Activated CD4-positive, alpha-beta T cell treated with anti-CD3 and anti-CD28 coated beads for 48 hours (primary cell): ENCODE results near the gene STIMATE.

Experiments used
- DNase-seq: peaks from one replicate; pipeline ENCODE4 v3.0.0-alpha.2; 2020

Gene STIMATE

DNA sequence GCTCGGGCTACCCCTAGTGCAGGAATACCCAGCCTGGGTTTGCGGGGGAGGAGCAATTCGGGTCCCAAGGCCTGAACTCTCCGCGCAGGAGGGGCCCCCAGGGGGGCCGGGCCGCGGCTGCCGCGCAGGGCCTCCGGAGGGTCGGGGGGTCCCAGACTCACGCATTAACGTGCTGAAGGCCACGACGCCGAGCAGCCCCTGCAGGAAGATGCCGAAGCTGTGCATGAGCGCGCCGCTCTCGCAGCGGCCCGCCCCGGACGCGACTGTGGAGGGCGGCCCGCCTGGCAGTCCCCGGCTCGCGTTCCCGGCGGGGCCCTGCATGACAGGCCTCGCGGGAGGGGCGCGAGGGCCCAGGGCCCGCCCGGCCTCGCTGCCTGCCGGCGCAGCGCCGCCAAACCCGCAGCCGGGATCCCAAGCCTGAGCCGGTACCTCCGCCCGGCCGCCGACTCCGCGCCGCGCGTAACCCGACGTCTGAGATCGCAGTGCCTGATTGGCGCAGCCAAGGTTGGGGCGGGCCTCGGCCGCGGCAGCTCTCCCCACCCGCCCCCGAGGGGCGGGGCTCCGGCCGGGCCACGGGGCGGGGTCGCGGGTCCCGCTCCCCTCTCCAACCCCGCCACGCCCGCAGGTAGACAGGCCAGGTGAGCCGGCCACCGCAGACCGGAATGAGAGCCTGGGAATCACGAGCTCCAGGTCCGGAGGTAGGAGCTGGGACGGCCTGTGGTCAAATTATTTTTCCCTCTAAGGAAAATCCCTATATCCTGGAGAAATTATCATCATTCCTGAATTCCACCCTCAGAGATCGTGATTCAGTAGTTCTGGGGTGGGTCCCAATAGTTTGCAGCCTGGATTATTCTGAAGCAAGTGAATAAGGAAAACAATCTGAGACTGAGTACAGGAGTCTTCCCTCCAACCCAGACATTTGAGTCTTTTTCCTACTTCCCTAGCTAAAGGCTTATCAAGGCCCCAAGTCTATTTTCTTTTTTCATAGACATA, at the start of gene STIMATE:
STIMATE (minus strand) TSS at position 419 of the 993 bp plus-strand sequence; CDS start at position 321, 98 bp downstream.
- peak; percentile 90 for DNase-seq

DNA sequence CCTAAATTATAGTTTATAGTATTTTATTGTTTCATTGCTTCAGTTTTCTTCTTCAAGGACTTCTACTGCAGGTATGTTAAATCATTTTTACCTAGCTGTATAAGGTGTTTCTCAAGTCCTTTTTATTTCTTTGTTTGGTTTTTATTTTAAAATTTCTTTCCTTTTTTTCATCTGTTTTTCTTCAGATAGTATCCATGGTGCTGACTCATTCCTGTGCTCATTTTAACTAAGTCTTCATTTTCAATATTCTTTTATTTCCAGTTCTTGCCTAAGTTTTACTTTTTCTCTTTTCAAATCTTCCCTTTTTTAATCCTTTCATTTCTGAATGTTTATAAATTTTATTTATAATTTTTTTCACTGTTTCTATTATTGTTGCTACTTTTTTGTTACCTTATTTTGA, 42.3 kb upstream of the STIMATE start:
- DNase-seq, result no peak

DNA sequence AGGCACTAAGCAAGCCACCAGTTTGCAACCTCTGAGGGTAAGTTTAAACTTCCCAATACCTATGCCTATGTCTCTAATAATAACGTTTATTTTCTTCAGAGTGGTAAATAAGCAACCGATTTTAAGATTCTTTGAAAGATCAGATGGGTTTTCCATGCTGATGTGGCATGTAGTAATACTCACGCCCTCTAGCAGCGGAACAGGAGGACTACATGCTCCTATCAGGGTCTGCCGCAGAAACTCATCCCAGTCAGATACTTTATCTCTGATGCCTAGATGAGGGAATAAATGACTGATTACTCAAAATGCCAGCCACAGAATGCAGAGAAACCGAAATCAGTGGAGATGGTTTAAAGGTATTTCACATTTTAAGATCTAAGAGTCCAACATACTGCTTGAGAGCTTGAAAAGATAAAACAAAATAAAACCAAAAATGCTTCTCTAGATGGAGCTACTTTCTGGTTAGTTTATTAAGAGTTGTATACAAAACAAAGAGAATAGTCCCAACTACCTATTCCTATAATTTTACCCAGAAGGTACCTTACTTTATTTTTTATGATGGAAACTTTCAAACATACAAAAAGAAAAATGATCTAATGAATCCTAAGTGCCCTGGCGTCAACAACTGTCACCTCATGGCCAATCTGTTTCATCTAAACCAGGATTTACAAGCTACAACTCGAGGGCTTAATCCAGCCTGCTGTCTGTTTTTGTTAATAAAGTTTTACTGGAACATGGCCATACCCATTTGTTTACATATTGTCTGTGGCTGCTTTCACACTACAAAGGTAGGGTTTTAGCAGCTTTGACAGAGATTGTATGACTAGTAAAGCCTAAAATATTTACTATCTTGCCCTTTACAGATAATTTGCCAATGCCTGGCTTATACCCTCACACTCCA, 37.5 kb upstream of the STIMATE start:
- DNase-seq, result peak; percentile 65

DNA sequence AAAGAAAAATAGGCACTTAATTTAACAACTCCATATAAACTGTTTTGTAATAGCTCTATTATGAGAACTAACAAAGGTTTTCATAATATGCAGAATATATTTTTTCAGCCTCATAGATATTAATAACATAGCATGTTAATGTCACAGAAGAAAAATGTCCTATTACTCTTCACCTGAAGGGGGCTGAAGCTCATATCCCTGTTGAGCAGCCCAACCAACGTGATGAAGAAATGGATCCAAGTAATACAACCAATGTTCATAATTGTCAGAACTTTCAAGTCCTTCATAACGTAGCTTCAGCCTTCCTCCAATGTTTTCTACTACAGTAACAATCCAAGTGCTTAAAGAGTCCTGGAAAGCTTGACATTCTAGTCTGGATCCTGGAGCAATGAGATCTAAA, 34.5 kb upstream of the STIMATE start:
- DNase-seq, result no peak

DNA sequence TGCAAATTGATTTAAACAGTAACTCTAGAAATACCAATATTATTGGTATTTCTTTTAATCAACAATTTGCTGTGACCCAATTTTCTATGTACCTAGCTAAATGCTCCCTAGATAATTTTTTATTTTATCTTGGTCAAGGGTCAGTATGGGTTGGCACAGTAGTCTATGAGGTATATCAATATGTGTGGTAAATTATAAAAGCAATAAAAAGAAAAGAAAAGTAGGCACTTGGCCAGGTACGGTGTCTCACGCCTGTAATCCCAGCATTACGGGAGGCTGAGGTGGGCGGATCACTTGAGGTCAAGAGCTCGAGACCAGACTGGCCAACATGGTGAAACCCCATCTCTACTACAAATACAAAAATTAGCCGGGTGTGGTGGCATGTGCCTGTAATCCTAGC, 34.0 kb upstream of the STIMATE start:
- no peak for DNase-seq

DNA sequence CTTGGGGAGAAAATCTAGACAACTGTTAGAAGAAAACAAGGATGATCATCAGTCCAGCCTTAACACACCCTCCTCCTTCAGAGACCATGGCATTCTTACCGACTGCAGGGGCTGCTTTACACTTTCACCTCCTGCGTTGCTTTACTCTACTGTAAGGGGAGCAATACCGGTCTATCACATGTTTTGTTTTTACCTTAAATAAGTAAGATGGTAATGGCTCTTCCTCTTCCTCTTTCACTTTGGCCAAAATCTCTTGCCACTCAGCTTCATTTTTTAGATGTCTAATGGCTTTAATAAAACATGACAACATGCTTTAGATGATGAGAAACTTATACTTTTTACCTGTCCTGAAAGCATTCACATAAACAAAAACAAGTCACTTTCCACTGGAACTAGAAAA, 33.4 kb upstream of the STIMATE start:
- no peak for DNase-seq

DNA sequence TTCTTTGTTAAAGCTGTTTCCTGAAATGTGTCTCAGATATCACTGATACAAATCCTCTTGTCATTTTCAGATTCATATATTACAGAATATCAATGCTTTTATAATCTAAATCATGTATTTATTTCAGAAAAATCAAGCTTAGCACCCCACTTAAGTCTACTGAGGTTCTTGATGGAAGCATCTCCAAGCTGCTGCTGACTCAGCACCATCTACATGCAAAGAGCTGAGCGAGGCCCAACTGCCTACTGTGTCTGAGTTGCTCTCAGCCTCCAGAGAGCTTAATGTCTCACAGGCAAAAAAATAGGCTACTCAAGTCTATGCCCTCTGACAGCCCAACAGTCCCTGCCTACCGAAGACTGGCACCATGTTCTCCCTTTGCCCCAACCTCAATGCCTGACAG, 29.2 kb upstream of the STIMATE start:
- DNase-seq, result no peak

DNA sequence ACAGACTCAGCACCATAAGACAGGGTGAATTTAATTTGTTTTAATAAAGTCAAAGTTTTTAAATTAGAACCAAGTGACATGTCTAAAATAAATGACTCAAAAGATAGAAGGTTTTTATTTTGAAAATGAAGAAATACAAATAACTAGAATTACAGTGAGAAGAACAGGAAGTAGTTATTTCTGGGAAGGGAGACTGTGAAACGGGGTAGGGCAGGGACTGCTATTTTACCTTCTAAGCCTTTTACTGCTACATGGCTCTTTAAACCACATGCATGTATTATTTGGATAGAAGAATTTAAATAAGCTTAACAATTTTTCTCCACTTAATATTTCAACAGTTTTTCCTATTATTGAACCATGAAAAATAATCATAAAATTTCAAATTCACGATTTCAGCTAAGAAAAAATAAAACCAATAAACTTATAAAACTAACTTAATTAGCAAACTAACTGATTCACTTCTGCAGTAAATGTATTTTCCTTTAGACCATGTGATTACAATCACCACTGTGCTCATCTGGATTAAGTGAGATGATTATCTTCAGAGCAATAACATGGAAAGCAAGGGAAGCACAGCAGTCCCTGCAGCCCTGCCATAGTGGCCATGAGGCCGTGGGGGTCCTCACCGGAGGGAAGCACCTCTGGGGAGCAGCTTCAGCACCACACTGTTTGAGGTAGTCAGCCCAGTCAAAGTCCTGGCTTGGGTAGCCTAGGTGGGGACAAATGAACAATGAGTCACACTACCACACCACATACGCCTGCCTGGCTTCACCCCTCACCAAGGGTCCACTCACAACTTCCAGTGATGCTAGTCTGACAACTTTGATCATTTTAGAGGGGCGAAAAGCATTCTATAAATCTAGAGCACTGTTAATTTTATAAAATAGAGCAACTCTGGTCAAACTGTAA, 28.3 kb upstream of the STIMATE start:
- no peak for DNase-seq

DNA sequence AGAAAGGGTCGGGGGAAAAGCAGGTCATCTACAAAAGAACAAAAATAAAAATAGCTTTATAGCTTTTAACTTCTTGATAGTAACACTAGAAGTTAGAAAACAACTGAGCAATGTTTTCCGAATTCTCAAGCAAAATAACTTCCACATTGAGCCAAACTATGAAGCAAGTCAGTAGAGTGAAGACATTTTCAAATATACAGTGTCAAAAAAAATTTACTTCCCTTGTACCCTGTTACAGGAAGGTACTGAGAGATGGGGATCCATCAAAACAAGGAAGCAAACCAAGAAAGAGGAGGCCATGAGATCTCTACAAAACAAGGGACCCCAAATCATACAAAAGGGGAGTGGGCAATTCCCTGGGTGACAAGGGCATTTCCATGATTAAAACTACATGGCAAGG, 26.6 kb upstream of the STIMATE start:
- DNase-seq, result no peak

DNA sequence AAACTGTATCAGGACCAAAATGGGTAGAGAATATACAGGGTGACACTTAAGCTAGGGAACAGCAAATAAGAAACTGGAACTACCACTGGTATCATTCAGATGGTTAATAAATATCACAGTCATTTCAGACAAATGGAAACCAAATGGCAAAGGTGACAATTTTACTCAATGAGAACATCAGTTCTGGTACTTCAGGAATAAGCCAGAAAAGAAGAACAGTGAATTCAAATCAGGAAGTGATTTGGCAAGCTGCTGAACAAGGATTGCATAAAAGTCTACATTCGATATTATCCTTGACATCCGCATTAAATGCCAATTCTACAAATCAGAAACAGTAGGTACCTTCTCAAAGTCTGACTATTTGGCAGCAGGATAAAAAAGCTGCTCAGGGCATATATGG, 23.5 kb upstream of the STIMATE start:
- DNase-seq, result no peak

DNA sequence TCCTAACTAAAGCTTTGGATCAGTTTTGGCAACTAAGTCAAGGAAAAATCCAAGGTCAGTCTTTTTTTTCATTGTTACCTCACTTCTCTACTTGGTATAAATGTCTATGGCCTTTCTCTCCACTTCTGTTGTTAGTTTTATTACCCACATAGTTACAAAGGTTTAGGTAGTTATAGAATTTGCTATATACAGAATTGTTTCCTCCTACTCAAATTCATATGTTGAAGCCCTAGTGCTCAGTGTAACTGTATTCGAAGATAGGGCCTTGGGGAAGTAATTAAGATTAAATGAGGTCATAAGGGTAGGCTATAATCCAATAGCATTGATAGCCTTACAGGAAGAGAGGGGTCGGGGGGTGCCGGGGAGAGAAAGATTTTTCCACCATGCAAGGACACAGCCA, 19.7 kb upstream of the STIMATE start:
- DNase-seq, result no peak

DNA sequence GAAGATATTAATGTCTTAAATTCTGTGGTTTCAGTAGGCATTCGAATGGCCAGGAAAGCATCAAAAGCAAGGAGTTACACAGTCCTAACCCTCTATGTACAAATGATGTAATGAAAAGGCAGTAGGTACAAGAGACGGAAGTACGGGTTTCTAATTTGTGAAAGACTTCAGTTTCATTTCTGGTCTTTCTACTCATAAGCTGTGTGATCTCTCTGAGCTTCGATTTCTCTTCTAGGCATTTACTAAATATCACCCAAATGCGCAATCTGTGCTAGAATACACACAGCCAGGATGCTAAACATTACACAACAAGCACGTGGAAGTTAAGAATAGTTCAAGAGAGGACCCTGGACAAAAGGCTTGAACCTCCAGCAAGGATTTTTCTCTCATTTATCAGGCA, 17.9 kb upstream of the STIMATE start:
- DNase-seq, result no peak

DNA sequence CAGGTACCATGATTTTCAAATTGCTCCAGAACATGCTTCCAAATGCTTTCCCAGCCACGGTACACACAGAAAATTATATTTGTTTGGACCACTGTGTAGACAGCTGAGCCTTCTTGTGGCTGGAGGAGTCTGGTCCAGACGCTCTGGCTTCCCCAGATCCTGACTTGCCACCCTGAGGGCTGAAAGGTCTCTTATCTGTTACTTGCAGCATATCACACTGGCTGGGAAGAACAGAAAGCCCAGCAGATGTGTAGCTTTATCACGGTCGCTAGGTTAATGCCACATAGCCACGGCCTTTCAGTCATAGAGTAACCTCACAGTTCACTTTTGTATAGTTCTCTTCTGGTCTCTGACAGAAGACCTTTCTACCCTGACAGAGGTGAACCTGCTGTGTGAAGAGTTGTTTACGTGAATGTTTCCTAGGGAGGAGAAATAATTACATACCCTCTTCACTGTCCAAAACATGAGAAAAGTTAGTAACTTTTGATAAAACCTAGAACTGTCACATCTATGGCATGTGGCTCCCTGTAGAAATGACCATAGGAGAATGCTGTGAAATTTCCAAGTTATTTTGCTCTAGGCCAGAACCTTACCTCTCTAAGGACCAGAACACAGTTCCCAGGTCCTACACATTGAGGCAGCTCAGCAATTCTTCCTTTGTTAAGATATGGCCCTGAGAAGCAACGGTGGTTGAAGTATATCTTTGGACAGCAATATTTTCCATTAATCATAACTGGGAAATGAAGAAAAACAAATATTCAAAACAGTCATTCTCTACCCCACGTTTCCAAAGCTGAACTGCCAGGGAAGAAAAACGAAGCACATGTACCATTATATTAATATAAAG, 15.8 kb upstream of the STIMATE start:
- DNase-seq, result no peak

DNA sequence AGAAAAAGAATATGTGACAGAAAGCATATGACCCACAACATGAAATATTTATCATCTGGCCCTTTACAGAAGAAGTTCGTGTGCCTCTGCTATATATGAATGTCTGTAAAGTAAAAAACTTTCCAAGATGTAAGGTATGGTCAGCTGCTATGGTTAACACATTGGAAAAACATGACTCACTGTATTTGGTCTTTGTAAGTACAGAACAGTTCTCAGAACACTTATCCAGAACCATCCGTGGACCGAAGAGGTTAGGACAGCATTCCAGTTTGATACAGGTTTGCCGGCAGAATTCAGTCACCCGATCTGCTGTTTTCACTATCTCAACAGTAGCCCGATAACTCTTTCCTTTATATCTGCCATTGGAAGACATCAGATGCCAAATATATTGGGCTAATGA, 13.5 kb upstream of the STIMATE start:
- no peak for DNase-seq

DNA sequence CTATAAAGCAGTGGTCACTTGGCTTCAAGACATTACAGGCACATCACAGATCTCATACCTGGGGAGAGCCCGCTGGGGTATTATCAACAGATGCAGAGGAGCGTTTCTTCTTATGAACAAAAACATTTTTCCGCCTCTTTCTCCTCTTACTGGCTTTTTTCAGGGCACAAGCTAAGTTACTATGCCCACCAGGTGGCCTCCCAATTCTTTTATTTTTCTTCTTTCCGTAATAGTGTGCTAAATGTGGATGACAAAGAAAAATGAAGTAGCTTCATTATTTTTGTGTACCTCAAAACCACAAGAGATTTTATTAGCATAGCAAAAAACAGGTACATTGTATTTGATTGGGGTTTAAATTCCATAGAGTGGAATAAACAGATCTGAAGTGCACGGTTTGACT, 10.1 kb upstream of the STIMATE start:
- no peak for DNase-seq

DNA sequence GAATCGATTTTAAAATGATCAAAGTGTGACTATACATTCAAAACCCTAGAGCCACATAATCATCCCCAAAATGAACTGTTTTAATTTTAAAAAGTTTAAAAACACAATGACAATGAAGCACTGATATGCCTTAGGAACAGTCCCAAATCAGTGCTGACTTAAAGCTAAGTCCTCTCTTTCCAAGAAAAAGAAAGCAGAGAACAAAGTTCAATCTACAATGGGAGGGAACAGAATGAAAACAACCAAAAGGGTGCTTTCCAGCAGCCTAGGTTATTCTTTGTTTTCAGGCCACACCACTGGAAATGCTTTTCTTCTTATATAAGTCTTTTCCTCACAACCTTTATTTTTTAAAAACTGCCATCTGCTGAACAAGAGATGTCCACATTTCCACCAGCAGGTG, 7.2 kb upstream of the STIMATE start:
- DNase-seq, result no peak

DNA sequence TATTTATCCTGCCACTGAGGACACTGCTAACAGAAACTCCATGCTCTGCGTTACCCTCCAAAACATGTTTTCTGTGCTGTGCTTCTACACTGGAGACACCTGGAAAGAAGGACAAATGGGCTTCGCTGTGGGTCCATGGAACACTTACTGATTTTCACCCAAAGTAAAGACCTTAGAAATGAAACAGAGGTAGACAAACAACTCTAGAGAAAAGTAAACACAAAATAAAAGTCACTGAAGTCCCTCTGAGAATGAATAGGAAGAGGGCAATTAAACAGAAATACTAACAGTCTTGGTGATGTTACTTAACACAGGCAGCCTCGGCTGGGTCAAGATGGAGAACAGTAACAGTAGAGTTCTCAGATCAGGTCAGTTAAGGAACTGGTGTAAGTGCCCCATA, 6.7 kb upstream of the STIMATE start:
- no peak for DNase-seq

DNA sequence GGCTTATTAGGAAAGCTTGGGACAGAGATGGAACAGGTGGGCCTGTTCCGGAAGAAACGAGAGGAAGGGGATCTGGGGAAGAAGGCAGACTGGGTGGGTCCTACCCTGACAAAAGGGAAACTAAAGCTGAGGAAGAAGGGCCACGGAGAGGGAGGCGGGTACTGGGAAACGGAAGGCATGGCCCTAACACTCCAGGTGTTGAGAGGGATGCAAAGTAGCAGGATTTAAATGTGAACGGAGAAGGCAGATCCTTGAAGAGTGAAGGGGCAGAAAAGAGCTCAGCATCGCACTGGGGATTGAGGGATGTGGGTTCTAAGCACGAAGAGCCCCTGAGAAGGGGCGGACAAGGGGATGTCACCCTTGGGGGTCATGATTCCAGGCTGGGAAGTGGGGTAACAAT, 735 bp downstream of the STIMATE start:
- DNase-seq, result no peak

DNA sequence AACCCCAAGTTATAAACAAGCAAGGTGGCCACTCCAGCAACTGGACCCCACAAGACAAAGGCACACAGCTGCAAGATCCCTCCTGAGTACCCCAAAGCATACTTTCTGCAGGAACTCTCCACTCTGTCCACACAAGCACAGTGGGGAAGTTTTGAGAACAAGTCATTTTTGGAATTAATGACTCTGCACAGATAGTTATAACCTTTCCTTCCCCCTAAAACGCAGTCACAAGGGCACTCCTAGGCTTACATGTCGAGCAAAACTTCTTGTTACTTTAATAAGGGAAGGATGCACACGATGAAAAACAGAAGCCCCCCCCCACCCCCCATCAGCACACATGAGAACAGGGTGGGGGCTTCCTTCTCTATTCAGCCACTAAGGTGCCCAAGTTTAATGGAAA, 1.2 kb downstream of the STIMATE start:
- DNase-seq, result no peak

DNA sequence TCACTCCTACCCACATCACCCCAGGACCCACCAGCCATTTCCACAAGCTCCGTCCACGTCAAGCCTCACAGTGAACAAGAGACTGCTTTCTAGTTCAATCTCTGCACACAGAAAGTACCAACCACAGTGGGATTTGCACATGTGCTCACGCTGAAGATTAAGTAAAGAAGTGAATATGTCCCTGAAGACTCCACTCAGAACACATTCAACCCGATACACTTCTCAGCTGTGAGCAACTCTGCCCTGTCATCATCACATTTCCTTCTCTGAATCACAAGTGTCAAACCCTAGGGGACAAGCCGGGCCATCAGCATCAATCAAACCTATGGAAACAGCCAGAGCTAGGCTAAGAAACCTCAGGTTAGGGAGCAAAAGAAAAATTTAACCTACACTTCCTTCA, 1.9 kb downstream of the STIMATE start:
- peak; percentile 53 for DNase-seq

DNA sequence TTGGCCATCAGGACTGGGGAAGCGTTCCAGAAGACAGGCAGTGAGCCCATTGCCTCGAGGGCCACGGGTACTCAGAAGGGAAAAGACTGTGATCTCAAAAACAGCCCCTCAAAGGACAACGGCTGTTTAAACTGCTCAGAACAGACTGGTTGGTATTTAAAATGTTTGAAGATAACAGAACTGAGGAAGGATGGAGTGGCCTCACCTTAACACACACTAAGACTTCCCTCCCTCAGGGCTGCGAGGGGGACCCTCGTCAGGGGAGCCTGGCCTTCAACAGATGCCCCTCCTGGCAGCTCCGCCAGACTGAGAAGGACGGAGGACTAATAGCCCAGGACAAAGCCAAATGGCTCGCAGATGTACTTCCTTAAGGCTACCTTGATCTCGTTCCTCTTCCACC, 2.6 kb downstream of the STIMATE start:
- DNase-seq, result no peak

DNA sequence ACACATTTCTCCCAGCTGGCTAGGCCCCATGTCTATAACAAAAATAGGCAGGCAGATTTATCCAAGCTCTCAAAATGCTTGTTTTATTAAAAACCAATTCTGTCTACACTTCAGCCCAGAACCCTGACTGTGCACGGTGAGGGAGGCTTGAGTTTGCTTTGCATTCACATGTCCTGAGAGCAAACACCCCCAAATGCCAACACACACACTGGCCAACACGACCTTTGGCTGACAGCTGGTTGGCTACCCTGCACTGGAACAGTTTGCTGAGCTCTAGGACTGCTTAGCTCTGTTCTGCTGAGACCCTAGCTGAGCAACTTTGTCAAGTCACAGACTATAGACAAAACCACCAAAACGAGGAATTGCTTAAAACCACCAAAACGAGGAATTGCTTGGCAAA, 3.6 kb downstream of the STIMATE start:
- no peak for DNase-seq
